DMS53 (cell line): ENCODE results near the gene CLPTM1L.
"Not testable (repeated sequence)": the region's sequence is repeated elsewhere in the genome, so short reads cannot be mapped to it uniquely, and the experiment has no call there.

Experiments used
- DNase-seq: peaks from one replicate; lab custom pipeline; 2025; lab: John Stamatoyannopoulos, UW

The CLPTM1L gene

DNA sequence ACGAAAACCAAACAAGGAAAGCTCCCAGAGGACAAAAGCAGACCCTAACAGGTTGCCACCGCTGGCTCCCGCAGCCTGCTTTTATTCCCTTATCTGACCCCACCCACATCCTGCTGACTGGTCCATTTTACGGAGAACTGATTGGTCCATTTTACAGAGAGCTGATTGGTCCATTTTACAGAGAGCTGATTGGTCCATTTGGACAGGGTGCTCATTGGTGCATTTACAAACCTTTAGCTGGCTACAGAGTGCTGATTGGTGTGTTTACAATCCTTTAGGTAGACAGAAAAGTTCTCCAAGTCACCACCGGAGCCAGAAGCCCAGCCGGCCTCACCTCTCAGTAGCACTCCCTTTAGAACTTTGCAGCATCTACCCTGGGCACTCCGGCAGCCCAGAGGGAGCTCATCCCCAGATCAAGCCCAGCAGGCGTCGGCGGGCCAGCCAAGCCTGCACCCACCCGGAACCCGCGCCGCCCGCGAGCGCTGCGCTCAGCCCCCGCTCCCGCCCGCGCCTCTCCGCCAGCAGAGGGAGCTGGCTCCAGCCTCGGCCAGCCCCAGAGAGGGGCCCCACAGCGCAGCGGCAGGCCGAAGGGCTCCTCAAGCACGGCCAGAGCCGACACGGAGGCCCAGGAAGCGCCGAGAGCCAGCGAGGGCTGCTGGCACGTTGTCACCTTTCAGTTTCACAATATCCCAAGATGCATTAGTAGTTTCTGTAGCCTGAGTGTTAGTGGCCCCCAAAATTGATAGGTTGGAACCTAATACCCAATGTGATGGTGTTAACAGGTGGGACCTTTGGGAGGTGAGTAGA lies 35.3 kb upstream of the CLPTM1L start:
- peak; percentile 94 for DNase-seq

DNA sequence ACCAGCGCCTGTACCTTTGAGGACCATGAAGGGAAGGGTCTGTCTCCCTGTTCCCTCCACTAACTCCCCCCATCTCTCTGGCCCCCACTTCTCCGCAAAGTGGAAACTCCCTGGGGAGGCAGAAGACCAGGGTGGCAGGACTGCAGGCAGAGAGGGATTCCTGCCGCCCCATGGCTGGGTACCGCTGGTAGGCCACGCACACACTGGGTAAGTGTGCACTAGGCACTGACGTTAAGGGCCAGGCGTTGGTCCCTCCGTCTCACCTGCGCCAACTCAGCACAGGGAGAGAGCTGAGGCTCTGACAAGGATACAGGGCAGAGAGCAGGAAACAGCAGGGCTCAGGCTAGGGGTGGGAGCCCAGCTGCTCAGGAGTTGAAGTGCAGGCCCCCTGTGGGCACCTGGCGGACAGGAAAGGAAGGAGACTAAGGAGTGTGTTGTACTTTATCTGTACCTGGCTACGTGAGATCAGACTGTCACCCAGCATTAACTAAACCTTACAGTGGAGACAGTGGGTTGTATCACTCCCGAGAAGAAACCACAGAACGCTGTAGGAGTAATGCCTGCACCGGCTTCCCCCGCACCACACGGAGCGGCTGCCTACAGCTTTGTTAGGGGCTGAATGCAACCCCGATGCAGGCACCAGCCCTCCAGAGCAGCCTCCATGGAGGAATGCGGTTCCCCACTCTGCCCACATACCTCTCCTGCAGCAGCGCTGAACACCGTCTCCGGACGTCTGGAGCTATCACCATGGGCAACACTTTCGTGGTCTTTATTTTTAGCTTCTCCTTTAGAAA lies 34.2 kb upstream of the CLPTM1L start:
- DNase-seq = no peak

DNA sequence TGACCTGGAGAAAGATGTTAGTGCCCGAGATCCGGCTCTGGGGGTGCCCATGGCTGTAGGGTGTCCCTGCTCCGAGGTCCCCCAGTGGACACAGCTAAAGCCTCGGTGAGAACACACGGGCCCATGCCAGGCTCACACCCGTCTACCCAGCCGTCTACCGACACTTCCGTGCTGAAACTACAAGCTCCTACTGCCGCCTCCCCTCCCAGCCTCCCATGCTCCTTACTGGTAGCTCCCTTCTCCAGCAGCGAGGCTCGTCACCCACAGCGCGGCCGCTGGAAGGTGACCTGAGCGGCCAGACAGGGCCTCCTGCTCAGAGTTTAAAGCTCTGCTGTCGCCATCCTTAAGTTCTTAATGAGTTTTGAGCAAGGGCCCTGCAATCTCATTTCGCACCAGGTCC lies 33.2 kb upstream of the CLPTM1L start:
- DNase-seq = no peak

DNA sequence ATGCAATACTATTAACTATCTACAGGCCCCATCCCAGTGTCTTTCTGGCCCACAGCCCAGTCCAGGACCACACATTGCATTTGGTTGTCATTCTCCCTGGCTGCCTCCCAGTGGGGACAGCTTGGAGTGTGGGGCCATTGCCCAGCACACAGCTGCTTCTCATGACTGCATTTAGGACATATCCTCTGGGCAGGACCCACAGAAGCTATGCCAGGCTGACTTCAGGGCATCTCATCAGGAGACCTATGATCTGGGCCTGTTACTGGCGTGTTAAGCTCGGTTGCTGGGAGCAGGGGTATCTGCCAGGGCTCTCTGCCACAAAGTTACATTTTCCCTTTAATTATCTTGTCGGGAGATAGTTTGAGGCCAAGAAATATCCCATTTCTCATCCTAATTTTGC lies 32.1 kb upstream of the CLPTM1L start:
- DNase-seq = no peak

DNA sequence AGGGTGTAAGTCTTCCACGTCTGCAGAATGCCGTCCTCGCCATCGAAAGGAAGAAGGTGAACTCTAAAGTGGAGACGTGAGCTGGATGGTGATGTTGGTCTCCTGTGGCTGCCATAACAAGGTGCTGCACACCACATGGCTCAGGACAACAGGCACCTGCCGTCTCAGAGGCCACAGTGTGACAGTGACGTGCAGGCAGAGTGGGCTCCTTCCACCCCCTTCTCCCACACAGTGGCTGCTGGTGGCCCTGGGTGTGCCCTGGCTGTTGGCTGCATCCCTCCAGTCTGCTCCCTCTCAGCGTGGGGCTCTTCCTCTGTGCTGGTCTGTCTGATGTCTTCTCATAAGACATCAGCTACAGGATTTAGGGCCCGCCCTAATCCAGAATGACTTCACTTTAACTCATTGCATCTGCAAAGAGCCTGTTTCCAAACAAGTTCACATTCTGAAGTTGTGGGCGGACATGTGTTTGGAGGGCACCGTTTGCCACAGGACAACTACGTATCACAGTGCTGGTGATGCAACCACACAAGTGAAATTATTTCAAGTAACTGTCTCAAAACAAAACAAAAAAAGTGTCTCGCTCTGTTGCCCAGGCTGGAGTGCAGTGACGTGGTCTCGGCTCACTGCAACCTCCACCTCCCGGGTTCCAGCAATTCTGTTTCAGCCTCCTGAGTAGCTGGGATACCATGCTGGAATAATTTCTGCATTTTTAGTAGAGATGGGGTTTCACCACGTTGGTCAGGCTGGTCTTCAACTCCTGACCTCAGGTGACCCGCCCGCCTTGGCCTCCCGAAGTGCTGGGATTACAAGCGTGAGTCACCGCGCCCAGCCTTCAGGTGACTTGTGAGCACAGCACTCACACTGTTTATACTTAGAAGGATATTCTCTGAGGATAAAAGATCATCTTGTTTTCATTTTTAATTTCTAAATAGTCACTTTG lies 31.2 kb upstream of the CLPTM1L start:
- no peak for DNase-seq

DNA sequence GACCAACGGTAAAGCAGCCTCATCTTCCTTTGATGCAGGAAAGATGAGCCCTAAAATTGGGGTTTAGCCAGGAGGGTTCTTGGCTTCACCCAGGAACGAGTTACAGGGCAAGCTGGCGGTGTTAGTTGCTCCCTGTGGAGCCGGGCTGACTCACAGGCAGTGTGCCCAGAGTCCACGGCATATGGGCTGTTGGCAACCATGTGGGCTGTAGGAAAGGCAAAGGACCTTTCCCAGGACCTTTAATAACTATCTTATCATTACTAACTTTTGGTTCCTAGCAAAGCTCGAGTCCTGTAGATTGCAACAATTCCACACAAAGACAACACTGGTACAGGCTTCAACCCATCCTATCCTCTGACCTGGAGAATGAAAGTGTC lies 29.8 kb upstream of the CLPTM1L start:
- no peak for DNase-seq

DNA sequence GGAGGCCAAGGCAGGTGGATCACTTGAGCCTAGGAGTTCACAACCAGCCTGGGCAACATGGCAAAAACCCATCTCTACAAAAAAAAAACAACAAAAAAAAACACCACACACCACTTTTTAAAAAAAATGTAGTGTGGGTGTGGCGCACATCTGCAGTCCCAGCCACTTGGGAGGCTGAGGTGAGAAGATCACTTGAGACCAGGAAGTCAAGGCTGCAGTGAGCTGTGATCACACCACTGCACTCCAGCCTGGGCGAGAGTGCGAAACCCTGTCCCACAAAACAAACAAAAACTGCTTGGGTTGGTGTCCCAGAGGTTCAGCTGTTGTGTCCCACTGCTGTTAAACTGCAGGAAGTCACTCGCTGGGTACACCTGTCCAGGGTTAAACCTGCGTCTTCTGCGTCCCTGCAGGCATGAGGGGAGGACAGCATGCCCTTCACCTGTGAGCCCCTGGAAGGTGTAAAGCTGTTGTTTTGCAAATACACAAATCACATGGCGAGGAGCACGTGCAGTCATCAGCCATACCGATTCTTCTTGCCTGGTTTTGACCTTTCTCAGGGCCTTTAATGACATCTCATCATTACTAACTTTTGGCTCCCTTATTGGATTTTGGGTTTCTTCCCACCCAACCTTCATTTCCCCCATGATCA lies 29.3 kb upstream of the CLPTM1L start:
- peak; percentile 45 for DNase-seq

DNA sequence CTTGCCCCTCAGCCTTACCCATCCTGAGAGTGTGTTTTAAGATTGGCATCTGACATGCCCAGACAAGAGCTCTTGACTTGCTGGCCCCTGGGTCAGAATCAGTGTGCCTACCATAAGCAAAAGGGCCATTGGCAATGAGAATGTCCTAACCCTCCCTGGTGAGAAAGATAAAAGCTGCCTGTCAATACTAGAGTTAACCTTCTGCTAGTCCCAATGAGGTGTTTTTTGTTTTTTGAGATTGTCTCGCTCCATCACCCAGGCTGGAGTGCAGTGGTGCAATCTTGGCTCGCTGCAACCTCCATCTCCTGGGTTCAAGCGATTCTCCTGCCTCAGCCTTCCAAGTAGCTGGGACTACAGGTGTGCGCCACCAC lies 27.1 kb upstream of the CLPTM1L start:
- not testable (repeated sequence) for DNase-seq

DNA sequence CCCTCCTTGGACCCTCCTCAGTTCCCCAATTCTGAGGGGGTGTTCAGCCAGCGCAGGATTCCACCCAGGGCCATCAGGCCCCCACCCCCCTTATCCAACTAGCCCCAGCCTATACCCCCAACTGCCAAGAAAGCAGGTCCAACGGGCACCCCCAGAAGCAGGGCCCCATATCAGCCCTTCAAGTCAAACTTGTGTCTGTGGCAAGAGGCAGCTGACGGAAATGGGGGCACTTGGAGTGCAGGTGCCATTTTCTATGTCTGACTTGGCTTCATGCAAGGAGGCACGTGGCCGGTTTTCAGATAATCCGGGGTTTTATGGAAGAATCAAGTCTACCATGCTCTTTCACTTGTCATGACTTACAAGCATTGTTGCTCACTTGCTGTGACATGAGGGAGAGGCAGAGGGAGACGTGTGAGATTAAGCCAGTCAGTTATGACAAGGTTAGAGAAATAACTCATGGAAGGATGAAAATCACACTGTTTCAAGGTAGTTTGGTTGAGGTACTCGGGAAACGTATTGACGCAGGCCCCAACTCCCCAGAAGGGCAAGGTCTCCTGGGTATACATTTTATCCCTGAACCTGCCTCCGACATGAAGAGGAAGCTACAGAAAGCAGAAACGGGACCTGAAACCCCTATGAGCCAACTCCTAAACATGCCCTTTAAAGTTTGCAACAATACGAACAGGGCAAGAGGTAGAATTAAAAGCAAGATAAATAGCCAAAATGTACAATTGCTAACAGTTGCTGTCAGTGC lies 26.5 kb upstream of the CLPTM1L start:
- no peak for DNase-seq

DNA sequence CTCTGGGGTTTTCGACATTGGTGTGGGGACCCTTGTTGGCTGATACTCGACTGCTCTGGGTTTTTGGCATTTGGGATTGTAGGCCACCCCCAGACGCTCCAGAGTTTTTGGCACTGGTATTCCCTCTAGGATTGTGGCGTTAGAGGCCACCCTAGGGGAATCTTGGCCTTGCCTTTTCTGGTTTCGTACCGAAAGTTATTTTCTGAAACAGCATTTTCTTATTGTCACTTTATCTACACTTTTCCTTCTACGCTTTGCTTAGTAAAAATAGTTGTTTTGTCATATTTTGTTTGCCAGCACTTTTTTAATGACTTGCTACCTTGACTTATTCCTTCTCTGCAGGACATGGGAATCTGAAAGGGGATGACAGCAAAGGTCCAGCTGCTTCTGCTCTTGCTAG lies 25.1 kb upstream of the CLPTM1L start:
- no peak for DNase-seq

DNA sequence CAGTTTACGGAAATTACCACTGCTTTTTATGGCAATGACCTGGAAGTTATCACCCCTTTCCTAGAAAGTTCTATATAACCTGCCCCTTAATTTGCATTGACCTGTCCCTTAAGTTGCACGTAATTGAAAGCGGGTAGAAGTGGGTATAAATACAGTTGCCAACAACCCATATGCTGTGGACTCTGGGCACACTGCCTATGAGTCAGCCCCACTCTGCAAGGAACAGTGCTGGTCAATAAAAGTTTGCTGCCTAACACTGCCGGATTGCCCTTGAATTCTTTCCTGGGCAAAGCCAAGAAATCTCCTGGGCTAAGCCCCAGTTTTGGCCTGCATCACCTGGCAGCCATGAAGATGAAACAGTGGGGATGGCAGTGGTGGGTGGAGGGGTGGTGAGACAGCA lies 23.9 kb upstream of the CLPTM1L start:
- DNase-seq = no peak

DNA sequence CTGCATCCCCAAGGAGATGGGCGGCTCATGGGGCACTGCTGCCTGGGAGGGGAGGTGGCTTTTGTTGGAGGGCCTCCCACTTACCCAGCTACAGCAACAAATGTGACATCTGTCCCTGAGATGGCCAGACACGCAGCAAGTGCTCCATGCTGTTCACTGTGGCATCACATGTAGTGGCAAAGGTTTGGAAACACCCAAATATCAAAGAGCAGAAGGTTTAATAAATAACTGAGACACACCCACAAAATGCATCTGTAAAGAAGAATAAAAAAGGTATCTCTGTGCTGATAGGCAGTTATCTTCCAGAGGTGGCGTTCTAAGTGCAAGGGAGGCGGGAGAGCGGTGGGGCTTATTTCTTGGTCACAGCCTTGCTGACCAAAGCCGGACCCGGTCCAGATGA lies 23.3 kb upstream of the CLPTM1L start:
- DNase-seq = no peak

DNA sequence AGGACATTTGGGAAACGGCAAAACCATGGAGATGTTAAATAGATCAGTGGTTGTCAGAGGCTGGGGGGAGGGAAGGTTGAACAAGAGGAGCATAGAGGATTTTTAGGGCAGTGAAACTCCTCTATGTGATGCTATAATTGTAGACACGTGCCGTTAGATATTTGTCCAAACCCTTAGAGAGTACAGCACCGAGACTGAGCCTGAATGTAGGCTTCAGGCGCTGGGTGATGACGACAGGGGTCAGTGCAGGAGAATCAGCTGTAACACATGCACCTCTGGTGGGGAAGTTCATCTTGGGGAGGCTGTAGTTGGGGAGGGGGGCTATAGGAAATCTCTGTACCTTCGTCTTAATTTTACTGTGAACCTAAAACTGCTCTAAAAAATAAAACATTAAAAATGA lies 22.2 kb upstream of the CLPTM1L start:
- no peak for DNase-seq

DNA sequence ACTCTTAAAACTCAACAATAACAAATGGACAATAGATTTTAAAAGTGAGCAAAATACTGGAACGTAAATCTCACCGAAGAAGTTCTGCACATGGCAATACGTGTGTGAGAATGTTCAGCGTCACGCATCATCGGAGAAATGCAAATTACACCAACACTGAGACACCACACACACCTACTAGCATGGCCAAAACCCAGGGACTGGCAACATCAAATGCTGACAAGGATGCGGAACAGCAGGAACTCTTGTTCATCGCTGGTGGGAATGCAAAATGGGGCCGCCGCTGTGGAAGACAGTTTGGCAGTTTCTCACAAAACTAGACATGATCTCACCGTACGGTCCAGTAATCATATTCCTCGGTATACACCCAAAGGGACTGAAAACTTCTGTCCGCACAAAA lies 21.6 kb upstream of the CLPTM1L start:
- DNase-seq = no peak

DNA sequence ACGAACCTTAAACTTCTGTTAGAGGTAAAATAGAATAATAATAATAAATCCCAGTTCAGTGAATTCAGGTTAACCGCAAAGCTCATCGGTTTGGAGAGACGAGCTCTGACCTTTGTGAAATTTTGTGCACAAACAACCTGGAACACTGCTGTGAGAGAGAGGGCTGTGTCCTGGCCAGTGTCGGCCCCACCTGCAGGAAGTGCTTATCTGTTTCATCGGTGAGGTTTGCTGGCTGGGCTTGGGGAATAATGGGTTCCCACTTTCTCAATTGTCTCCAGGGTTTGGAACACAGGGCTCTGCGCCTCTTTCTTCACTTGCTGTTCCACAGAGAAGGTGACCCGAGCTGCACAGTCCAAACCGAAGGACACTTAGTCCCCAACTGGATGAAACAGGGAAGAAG lies 19.3 kb upstream of the CLPTM1L start:
- no peak for DNase-seq

DNA sequence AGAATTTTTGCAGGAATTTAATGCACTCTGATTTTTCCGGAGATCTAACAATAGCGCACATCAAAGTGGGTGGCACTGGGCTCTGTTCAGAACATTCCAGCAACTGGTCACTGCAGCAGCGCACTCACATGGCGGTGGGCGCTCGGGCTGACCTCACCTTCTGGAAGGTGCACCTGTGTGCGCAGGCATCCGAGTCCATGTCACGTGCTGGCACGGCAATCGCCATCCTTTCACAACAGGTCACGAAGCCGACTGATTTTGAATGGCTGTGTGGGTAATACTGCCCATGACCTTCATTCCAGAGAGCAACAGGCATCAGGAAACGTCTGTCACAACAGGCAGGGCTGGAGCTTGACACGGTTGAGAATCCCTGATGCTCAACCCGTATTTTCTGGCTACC lies 18.7 kb upstream of the CLPTM1L start:
- DNase-seq = no peak

DNA sequence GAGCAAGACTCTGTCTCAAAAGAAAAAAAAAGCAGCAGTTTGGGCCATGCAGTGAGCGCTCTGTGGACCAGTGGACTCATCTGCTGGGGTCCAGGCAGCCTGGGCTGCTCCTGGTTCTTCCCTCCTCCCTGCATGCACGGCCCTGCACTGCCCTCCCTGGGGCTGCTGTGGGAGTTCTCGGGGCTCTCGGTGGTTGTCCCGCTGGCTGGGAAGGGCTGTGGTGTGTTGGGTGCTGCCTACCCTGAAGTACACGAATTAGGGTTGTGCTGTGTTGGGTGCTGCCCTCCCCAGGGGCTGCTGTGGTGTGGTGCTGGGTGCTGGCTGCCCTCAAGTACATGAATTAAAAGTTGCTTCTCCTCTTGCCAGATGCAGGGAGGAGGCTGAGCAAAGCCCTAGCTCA lies 18.3 kb upstream of the CLPTM1L start:
- no peak for DNase-seq

DNA sequence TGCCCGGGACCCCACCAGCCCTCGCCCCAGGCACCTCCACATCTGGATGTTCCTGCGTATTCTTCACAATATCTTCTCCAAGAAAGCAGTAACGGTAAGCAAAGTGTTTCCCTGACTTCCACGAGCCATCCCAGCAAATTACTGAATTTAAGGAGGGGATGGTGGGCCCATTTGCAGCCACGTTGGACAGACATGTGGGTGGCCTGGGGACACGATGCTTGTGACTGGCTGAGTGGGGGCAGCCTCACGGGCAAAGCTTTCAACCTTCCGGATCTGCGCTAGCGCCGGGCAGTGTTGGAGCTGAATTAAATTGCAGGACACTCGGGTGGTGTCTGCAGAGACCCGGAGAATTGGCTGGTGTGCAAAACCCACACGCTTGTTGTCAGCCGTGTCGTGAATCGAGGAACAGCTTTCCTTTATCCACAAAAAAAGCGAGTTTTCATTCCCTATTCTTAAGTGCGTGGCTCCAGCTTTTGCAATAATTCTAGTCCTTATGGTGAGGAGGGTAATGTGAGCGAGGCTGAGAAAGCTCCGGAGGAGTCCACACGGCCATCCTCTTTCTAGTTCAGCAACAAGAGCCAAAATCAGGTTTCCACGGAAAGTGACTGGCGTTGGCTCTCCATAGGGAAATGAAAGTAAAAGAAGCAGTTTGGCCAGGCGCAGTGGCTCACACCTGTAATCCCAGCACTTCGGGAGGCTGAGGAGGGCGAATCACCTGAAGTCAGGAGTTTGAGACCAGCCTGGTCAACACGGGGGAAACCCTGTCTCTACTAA lies 17.5 kb upstream of the CLPTM1L start:
- DNase-seq = no peak

DNA sequence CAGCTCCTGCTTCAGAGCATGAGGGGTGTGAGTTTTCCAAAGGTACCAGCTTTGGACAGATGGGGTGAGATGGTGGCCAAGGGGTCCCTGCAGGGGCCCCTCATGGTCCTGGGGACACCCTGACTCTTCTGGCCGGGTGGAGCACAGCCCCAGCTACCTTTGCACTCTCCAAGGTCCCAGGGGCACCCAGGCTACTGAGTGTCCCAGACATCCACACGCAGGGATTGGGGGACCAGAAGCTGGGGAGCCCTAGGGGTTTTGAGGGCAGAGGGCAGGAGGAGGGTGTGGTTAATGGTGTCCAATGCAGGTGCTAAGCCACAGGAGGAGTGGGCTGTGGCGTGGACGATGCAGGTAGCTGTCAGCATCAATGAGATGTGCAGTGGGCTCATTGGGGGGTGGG lies 16.0 kb upstream of the CLPTM1L start:
- no peak for DNase-seq

DNA sequence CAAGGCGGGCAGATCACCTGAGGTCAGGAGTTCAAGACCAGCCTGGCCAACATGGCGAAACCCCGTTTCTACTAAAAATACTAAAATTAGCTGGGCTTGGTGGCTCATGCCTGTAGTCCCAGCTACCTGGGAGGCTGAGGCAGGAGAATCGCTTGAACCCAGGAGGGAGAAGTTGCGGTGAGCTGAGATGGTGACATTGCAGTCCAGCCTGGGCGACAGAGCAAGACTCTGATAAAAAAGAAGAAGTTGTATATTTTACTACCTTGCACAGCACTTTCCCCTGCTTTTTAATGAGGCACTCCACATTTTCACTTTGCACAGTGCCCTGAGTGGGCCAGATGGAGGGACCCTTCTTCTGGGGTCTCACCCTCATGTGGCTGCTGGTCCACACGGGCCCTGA lies 15.5 kb upstream of the CLPTM1L start:
- not testable (repeated sequence) for DNase-seq

DNA sequence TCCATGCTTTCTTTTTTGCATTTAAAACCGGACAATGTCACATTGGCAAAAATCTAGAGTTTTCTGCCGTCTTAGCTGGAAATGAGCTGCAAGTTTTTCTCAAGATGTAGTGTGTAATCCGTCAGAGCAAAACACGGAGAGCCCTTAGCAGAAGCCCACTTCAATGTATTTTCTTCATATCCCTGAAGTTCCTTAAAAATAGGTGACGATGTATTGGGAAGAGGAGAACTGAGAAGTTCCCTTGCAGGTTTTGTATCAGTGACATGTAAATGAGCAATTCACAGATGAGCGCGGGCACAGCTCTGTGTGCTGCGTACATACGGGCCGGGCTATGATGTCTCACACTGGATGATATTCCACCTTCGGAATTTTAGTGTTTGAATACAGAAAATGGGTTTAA lies 14.8 kb upstream of the CLPTM1L start:
- no peak for DNase-seq
